ENCODE data around the gene PHC3.
"Not testable (repeated sequence)": the region's sequence is repeated elsewhere in the genome, so short reads cannot be mapped to it uniquely, and the experiment has no call there.

The PHC3 gene

GRCh38 chr3:170180908-170181885, at the start of gene PHC3:
PHC3 (minus strand) TSS chr3:170181733; CDS start chr3:170181715, 18 bp downstream.
- peak; percentile 89 to 90 for DNase-seq (ENCODE audit: low read depth in 1 of 2, low spot score in 1 of 2)

GRCh38 chr3:170228093-170228766, 46.7 kb upstream of the PHC3 start:
- DNase-seq (ENCODE audit: low read depth in 1 of 2, low spot score in 1 of 2) = no peak

DNA sequence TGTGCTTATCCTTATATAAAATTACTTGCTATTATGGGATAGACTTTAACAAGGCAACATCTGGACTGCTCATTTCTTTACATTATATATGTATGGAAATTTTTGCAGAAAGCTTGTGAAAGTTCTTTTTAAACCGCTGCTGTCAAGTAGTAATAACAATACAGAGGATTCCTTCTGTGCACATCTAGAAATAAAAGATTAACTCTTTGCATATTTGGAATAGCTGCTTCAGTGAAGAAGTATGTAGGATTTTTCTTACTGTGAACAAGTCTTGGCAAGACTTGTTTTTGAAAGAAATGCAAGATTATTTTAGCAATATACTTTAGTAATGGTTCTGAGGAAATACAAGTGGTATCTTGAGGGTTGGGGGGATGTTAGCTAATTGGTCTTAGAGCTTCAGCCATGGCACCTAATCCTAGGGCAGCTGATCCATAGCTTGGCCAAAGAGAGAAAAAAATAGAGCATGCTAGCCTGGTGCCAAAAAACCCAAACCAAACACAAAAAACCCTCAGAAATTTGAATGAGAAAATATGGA, 45.0 kb upstream of the PHC3 start:
- no peak for DNase-seq (ENCODE audit: low read depth in 1 of 2, low spot score in 1 of 2)

DNA sequence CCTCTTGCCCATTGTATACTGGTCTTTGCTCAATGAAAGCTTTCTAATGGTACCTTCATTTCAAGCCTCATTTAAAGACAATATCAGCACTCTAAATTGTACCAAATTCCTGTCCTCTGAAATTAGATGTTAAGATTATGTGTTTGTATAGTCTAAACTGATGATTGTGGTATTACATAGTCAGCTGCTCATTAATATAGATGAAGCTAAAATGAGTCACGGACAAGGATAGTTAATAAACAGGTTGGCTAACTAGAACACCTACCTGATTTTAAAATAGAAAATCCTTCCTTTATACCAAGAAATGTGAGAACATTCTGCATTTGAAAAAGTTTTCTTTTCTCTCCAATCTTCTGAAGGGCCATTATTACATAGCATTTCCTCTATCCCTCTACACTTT, 43.6 kb upstream of the PHC3 start:
- no peak for DNase-seq (ENCODE audit: low read depth in 1 of 2, low spot score in 1 of 2)

DNA sequence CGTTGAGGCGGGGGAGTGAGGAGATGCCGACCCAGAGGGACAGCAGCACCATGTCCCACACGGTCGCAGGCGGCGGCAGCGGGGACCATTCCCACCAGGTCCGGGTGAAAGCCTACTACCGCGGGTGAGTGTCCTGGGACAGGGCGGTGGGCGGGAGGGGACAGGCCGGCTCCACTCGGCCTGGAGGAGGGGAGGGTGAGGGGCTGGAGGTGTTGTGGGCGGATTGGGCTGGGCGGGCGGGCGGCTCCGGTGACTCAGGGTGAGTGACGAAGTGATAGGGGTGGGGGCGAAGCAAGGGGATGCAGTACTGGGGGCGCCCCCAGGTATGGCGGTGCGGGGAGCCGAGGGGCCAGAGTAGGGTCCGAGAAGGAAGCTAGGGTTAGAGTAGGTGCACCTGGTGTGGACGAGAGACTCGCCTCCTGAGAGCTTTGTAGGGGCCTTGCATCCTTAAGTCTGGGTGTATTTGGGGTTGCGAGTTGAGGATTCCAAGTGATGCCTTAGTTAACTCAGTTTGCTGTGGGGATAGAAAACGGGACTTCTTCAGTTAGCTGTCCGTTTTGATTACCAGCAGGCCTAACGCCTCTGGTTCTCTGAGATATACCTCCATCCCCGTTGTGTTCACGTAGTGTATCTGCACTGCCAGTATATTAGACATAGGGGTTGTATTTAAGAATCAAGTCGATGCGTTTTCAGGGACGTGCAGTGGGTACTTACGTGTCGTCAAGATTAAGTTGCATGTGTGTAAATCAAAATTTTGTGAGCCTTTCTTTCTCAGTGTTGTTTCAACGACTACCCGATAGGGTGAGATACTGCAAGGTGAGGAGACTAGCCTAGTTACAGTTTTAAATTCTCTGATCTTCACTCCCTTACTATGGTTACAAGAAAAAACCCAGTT, 41.4 kb upstream of the PHC3 start:
- DNase-seq (ENCODE audit: low read depth in 1 of 2, low spot score in 1 of 2) = peak; percentile 3 to 26

- DNase-seq (ENCODE audit: low read depth in 1 of 2, low spot score in 1 of 2) = peak; percentile 75 to 77
These were observed 40.6 kb upstream of the PHC3 start, which contains the start of gene PRKCI for GRCh38 chr3:170221924-170222646. PRKCI (plus strand) TSS chr3:170222424; CDS start chr3:170222670, 246 bp downstream.

DNA sequence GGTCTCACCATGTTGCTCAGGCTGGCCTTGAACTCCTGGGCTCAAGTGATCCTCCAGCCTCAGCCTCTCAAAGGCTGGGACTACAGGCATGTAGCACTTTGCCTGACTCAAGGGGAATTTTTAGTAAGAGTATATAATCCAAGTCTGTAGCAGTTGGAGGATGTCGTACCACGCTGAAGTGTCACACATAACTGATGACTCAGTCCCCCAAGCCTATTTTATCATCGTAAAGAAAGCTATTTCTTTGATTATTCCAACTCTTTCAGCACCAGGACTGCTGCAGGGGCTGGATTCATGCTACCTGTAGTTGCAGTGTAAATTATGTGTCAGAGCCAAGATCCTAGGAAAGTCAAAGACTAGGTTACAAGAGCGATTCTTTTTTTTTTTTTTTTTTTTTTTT, 39.3 kb upstream of the PHC3 start:
- no peak for DNase-seq (ENCODE audit: low read depth in 1 of 2, low spot score in 1 of 2)

DNA sequence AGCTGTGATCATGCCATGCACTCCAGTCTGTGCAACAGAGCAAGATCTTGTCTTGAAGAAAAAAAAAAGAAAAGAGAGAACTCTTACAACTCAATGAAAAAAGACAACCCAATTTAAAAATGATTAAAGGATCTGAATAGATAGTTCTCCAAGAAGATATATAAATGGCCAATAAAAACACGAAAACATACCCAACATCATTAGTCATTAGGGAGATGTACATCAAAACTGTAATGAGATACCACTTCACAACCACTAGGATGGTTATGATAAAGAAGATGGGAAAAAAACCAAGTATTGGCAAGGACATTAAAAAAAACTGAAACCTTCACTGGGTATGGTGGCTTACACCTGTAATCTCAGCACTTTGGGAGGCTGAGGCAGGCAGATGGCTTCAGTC, 38.3 kb upstream of the PHC3 start:
- DNase-seq (ENCODE audit: low read depth in 1 of 2, low spot score in 1 of 2) = no peak

- DNase-seq (ENCODE audit: low read depth in 1 of 2, low spot score in 1 of 2) = no peak
These were observed 30.1 kb upstream of the PHC3 start for GRCh38 chr3:170211668-170212067.

DNA sequence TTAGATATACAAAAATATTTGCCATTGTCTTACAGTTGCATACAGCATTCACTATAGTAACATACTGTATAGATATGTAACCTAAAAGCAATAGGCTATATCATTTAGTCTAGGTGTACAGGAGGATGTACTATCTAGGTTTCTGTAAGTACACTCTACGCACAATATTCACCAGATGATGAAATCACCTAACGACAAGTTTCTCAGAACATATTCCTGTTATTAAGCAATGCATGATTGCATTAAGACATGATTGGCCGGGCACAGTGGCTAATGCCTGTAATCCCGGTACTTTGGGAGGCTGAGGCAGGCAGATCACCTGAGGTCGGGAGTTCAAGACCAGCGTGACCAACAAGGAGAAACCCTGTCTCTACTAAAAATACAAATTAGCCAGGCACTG, 26.2 kb upstream of the PHC3 start:
- DNase-seq (ENCODE audit: low read depth in 1 of 2, low spot score in 1 of 2) = no peak

DNA sequence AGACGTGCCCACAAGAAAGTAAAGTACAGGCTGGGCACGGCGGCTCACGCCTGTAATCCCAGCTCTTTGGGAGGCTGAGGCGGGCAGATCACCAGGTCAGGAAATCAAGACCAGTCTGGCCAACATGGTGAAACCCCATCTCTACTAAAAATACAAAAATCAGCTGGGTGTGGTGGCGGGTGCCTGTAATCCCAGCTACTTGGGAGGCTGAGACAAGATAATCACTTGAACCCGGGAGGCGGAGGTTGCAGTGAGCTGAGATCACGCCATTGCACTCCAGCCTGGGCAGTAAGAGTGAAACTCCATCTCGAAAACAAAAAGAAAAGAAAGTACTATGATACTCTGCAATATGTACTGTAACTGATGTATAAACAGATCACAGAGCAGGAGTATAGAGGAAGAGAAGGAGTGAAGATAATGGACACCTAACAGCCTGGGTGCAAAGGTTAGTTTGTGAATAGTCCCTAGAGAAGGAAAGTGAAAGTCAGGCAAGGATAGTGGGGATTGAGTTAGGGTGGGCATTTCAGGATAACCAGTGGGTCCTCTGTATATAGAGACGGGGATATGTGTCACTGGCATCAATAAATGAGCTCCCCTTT, 24.7 kb upstream of the PHC3 start:
- DNase-seq (ENCODE audit: low read depth in 1 of 2, low spot score in 1 of 2) = not testable (repeated sequence)

DNA sequence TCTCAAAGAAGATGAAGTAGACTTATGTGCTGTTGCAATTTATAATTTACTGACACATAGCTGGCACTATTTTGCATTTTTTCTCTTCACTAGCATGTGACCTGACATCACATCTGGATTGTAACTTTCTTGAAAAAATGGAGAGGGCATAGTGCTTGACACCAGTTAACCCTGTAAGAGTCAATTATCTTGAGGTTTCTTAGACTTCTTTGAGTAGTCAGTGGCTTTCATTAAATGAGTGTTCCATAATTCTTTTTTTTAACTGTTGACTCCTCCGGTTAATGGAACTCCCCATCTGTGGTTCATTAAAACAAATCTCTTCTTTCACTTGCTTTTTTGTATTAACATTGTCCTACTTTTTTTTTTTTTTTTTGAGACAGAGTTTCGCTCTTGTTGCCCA, 23.8 kb upstream of the PHC3 start:
- DNase-seq (ENCODE audit: low read depth in 1 of 2, low spot score in 1 of 2) = no peak

GRCh38 chr3:170204509-170204908, 23.0 kb upstream of the PHC3 start:
- DNase-seq (ENCODE audit: low read depth in 1 of 2, low spot score in 1 of 2) = no peak

DNA sequence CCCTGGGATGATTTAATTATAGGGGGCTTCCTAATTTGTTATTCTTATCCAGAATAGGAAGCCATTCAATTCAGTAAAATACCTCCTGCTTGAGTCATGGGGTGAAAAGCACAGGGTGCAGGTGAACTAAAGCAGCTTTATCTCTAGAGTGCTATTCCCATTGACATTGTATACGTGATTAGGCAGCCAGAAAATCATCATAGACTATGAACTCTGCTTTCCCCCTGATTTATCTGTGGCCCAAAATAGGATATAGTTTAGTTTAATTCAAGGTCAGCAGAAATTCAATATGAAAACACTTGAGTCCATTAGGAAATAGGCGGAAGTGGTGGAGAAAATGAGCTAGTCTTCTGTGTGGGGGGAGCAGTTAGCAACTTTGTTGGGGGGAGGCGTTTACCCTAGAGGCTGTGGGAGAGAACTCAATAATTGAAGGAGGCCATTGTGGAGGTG, 22.5 kb upstream of the PHC3 start:
- DNase-seq (ENCODE audit: low read depth in 1 of 2, low spot score in 1 of 2) = no peak

DNA sequence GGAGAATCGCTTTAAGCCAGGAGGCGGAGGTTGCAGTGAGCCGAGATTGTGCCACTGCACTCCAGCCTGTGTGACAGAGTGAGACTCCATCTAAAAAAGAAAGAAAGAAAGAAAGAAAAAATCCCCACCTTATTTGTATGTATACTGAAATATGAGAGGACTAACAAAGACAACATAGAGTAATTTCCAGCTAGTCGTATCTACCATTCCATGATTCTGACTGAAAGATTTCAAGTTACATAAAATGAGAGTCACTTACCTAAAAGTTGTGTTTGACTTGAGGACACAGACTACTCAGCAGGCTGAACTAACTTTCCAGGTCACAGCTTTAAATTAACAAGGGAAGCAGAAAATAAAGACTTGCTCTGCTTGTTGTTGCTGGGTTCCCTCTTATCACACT, 21.9 kb upstream of the PHC3 start:
- DNase-seq (ENCODE audit: low read depth in 1 of 2, low spot score in 1 of 2) = no peak

GRCh38 chr3:170201527-170201926, 20.0 kb upstream of the PHC3 start:
- no peak for DNase-seq (ENCODE audit: low read depth in 1 of 2, low spot score in 1 of 2)

- no peak for DNase-seq (ENCODE audit: low read depth in 1 of 2, low spot score in 1 of 2)
These were observed 19.5 kb upstream of the PHC3 start for GRCh38 chr3:170200987-170201386.

DNA sequence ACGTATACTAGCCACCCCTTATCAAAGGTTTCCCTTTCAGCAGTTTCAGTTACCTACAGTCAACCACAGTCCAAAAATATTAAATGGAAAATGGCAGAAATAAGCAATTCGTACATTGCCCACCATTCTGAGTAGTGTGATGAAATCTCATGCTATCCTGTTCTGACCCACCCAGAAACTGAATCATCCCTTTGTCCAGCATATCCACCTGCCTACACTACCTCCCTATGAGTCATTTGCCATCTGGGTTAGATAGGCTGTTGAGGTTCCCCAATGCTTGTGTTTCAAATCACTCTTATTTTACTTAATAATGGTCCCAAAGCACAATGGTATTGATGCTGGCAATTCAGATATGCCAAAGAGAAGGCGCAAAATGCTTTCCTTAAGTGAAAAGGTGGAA, 15.3 kb upstream of the PHC3 start:
- DNase-seq (ENCODE audit: low read depth in 1 of 2, low spot score in 1 of 2) = no peak

DNA sequence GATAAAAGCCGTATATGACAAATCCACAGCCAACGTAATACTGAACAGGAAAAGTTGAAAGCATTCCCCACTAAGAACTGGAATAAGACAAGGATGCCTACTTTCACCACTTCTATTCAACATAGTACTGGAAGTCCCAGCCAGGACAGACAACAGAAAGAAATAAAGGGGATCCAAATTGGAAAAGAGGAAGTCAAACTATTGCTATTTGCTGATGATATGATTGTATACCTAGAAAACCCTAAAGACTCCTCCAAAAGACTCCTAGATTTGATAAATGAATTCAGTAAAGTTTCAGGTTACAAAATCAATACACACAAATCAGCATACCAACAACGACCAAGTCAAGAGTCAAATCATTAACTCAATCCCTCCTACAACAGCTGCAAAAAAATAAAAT, 14.2 kb upstream of the PHC3 start:
- not testable (repeated sequence) for DNase-seq (ENCODE audit: low read depth in 1 of 2, low spot score in 1 of 2)

All from stimulated activated CD4-positive, alpha-beta T cell treated with anti-CD3 and anti-CD28 coated beads, Interleukin-15, amount 100 ng/mL, for 1 hour (primary cell).